Left lobe of liver (tissue), 2 donors: ENCODE data around the gene SLC22A16. TPM values are rescaled to one million over a fixed set of nuclear protein-coding genes. Genes with fewer than 3 reads are reported as not detected.
"Not testable (repeated sequence)": the region's sequence is repeated elsewhere in the genome, so short reads cannot be mapped to it uniquely, and the experiment has no call there.

Experiments used
- ATAC-seq: fragments of 200-7000 bp; cut with Tn5 transposase; one replicate; pipeline ENCODE4 v1.9.1; 2020; ENCODE audit warnings: mild to moderate bottlenecking, moderate library complexity
- DNase-seq: peaks from one replicate; pipeline ENCODE4 v3.0.0-alpha.2; 2020; ENCODE audit warnings: low spot score
- total RNA-seq: library from RNA; stranded (reverse); gene quantifications from one replicate; pipeline ENCODE4 v1.2.1, GENCODE V29; 2021
- donor health status: DM: no; HTN: no; CAD: no; lungs with moderate emphysema.
- donor health status: DM: no; HTN: yes; CAD: no.

SLC22A16 gene
- total RNA-seq, 1 donor from 2014 or later, result not detected

- no peak for DNase-seq
- ATAC-seq, result no peak
Observed at GRCh38 chr6:110491644-110492317, 15.4 kb upstream of the SLC22A16 start.

GRCh38 chr6:110491299-110491643 is 14.9 kb upstream of the SLC22A16 start:
- ATAC-seq, result no peak
- no peak for DNase-seq

- no peak for DNase-seq
- no peak for ATAC-seq
Observed at GRCh38 chr6:110490110-110490509, 13.7 kb upstream of the SLC22A16 start.

- DNase-seq (no peak), ATAC-seq (no peak)
Observed at GRCh38 chr6:110488606-110489190, 12.3 kb upstream of the SLC22A16 start.

GRCh38 chr6:110487968-110488381 is 11.6 kb upstream of the SLC22A16 start:
- ATAC-seq, DNase-seq: not testable (repeated sequence)

GRCh38 chr6:110486756-110487155 is 10.3 kb upstream of the SLC22A16 start:
- no peak for DNase-seq
- ATAC-seq, result no peak

- ATAC-seq (no peak), DNase-seq (no peak)
Observed at GRCh38 chr6:110485491-110485890, 9.1 kb upstream of the SLC22A16 start.

- ATAC-seq, result no peak
Observed at GRCh38 chr6:110484321-110484720, 7.9 kb upstream of the SLC22A16 start.

GRCh38 chr6:110482774-110483400 is 6.5 kb upstream of the SLC22A16 start:
- ATAC-seq (no peak), DNase-seq (no peak)

More at GRCh38 chr6:110484321-110484720, 7.9 kb upstream of the SLC22A16 start:
- DNase-seq, result no peak

- ATAC-seq (no peak), DNase-seq (no peak)
Observed at GRCh38 chr6:110481081-110481480, 4.7 kb upstream of the SLC22A16 start.

GRCh38 chr6:110475066-110475653 is 1.3 kb downstream of the SLC22A16 start:
- ATAC-seq, result no peak
- no peak for DNase-seq

GRCh38 chr6:110474500-110474899 is 1.9 kb downstream of the SLC22A16 start:
- DNase-seq (no peak), ATAC-seq (no peak)

- DNase-seq (no peak), ATAC-seq (no peak)
Observed at GRCh38 chr6:110472739-110473138, 3.7 kb downstream of the SLC22A16 start.

GRCh38 chr6:110471726-110472365 is 4.6 kb downstream of the SLC22A16 start:
- no peak for DNase-seq
- ATAC-seq, result no peak

- DNase-seq (no peak), ATAC-seq (no peak)
Observed at GRCh38 chr6:110468731-110469130, 7.7 kb downstream of the SLC22A16 start.

- ATAC-seq, result no peak
Observed at GRCh38 chr6:110467566-110468140, 8.8 kb downstream of the SLC22A16 start.

GRCh38 chr6:110462884-110463481 is 13.4 kb downstream of the SLC22A16 start:
- no peak for DNase-seq
- ATAC-seq, result no peak

More at GRCh38 chr6:110467566-110468140, 8.8 kb downstream of the SLC22A16 start:
- DNase-seq, result no peak

- no peak for ATAC-seq
- no peak for DNase-seq
Observed at GRCh38 chr6:110461376-110461775, 15.0 kb downstream of the SLC22A16 start.

GRCh38 chr6:110459137-110459536 is 17.3 kb downstream of the SLC22A16 start:
- no peak for ATAC-seq
- no peak for DNase-seq

GRCh38 chr6:110458476-110458875 is 17.9 kb downstream of the SLC22A16 start:
- no peak for ATAC-seq
- no peak for DNase-seq
